BLaER1 treated with 17β-estradiol and CSF1 and Interleukin-3, amounts not matched to agents 10 nM and 100 nM (cell line): ENCODE data around the gene ARHGEF6.

Experiments
- H3K27ac ChIP-seq, 11 experiments: shearing (Covaris generic); formaldehyde crosslinking; 2 replicates each; pipeline ENCODE4 v1.8.1; 2022
- H3K27me3 ChIP-seq, 11 experiments: shearing (Covaris generic); formaldehyde crosslinking; 2 replicates each; pipeline ENCODE4 v1.8.1; 2022
- H3K36me3 ChIP-seq, 11 experiments: shearing (Covaris generic); formaldehyde crosslinking; 2 replicates each; pipeline ENCODE4 v1.8.1; 2022
- H3K4me1 ChIP-seq, 10 experiments: shearing (Covaris generic); formaldehyde crosslinking; 2 replicates each; pipeline ENCODE4 v1.8.1; 2022
- H3K4me2 ChIP-seq, 11 experiments: shearing (Covaris generic); formaldehyde crosslinking; 2 replicates each; pipeline ENCODE4 v1.8.1; 2022
- H3K4me3 ChIP-seq, 10 experiments: shearing (Covaris generic); formaldehyde crosslinking; 2 replicates each; pipeline ENCODE4 v1.8.1; 2022
- H3K9ac ChIP-seq, 11 experiments: shearing (Covaris generic); formaldehyde crosslinking; 2 replicates each; pipeline ENCODE4 v1.8.1; 2022
- H3K9me3 ChIP-seq, 11 experiments: shearing (Covaris generic); formaldehyde crosslinking; replicated peaks in 1 of 11; 2 replicates each; pipeline ENCODE4 v1.8.1; 2022
- H4K20me1 ChIP-seq, 11 experiments: shearing (Covaris generic); formaldehyde crosslinking; 2 replicates each; pipeline ENCODE4 v1.8.1; 2022
- Cebpa-rat ChIP-seq, 11 experiments: shearing (Covaris generic); IDR thresholded peaks; 2 replicates each; pipeline ENCODE4 v1.8.1; 2022

The ARHGEF6 gene

GRCh38 chrX:136667446-136668168 lies 113.1 kb downstream of the ARHGEF6 start:
- Histone ChIP-seq H3K9ac (no peak overlapping the region), H3K4me1 (peaks cover 8 to 37% (median 21%) of the 10 kb centered on the region in 10 experiments; a peak in 19 of 20 replicates), H3K4me3 (no peak overlapping the region), H3K36me3 (peaks cover 0 to 66% (median 39%) of the 10 kb centered on the region in 11 experiments; a peak in 16 of 22 replicates), H3K4me2 (peak overlapping the region in 2 of 11 experiments; percentile 48 to 68; a peak in 3 of 22 replicates), H3K9me3 (peaks cover 13 to 32% (median 23%) of the 10 kb centered on the region in 11 experiments), H3K27ac (0 out of 22 replicates have a peak overlapping the region, but pooled peaks of 1 of the 11 experiments have one; percentile 56), H3K27me3 (peaks cover 69 to 96% (median 92%) of the 10 kb centered on the region in 11 experiments), H4K20me1 (no peaks in the 10 kb centered on the region; a peak in 2 of 22 replicates)
- no peak for TF ChIP-seq Cebpa-rat (IDR thresholded peaks at IDR 0.05)

- H3K4me2 ChIP-seq, result peak overlapping the region; percentile 26 to 68 (median 51); a peak in 19 of 22 replicates
Measured at GRCh38 chrX:136666088-136666487, 114.6 kb downstream of the ARHGEF6 start.

GRCh38 chrX:136665258-136665900 lies 115.4 kb downstream of the ARHGEF6 start:
- Histone ChIP-seq H3K36me3 (peaks cover 0 to 48% (median 28%) of the 10 kb centered on the region in 11 experiments; a peak in 16 of 22 replicates), H3K4me1 (peaks cover 8 to 37% (median 21%) of the 10 kb centered on the region in 10 experiments; a peak in 19 of 20 replicates), H3K27me3 (peaks cover 72 to 96% (median 92%) of the 10 kb centered on the region in 11 experiments), H3K9ac (peak overlapping the region in 3 of 11 experiments; percentile 0 to 47 (median 41); a peak in 4 of 22 replicates), H3K27ac (peak overlapping the region in 8 of 11 experiments; percentile 4 to 68 (median 48); a peak in 12 of 22 replicates), H3K9me3 (peaks cover 13 to 32% (median 23%) of the 10 kb centered on the region in 11 experiments), H3K4me2 (peak overlapping the region in 8 of 11 experiments; percentile 38 to 68 (median 62); a peak in 15 of 22 replicates), H4K20me1 (no peaks in the 10 kb centered on the region; a peak in 2 of 22 replicates), H3K4me3 (no peak overlapping the region)
- no peak for TF ChIP-seq Cebpa-rat (IDR thresholded peaks at IDR 0.05)

More at GRCh38 chrX:136666088-136666487, 114.6 kb downstream of the ARHGEF6 start:
- H4K20me1 ChIP-seq, result no peaks in the 10 kb centered on the region; a peak in 2 of 22 replicates
- peak overlapping the region in 8 of 11 experiments; percentile 4 to 68 (median 48); a peak in 12 of 22 replicates for H3K27ac ChIP-seq
- 0 out of 20 replicates have a peak overlapping the region, but pooled peaks of 1 of the 10 experiments have one; percentile 18 for H3K4me3 ChIP-seq
- peaks cover 0 to 51% (median 31%) of the 10 kb centered on the region in 11 experiments; a peak in 16 of 22 replicates for H3K36me3 ChIP-seq
- peak overlapping the region in 3 of 11 experiments; percentile 10 to 41 (median 17); a peak in 2 of 22 replicates for H3K9ac ChIP-seq
- TF ChIP-seq Cebpa-rat (IDR thresholded peaks at IDR 0.05), result no peak
- H3K27me3 ChIP-seq, result peaks cover 72 to 96% (median 92%) of the 10 kb centered on the region in 11 experiments
- peaks cover 8 to 37% (median 21%) of the 10 kb centered on the region in 10 experiments; a peak in 19 of 20 replicates for H3K4me1 ChIP-seq
- H3K9me3 ChIP-seq, result peaks cover 13 to 32% (median 23%) of the 10 kb centered on the region in 11 experiments

- Histone ChIP-seq H3K27me3 (peaks cover 74 to 96% (median 93%) of the 10 kb centered on the region in 11 experiments), H3K4me1 (peaks cover 10 to 37% (median 23%) of the 10 kb centered on the region in 10 experiments; a peak in 19 of 20 replicates), H3K9me3 (peaks cover 13 to 32% (median 23%) of the 10 kb centered on the region in 11 experiments), H3K4me2 (no peak overlapping the region), H3K4me3 (no peak overlapping the region), H3K27ac (no peak overlapping the region), H3K36me3 (peaks cover 0 to 34% (median 12%) of the 10 kb centered on the region in 11 experiments; a peak in 13 of 22 replicates), H3K9ac (no peak overlapping the region), H4K20me1 (no peaks in the 10 kb centered on the region; a peak in 2 of 22 replicates)
- no peak for TF ChIP-seq Cebpa-rat (IDR thresholded peaks at IDR 0.05)
Measured at GRCh38 chrX:136662976-136663375, 117.8 kb downstream of the ARHGEF6 start.

DNA sequence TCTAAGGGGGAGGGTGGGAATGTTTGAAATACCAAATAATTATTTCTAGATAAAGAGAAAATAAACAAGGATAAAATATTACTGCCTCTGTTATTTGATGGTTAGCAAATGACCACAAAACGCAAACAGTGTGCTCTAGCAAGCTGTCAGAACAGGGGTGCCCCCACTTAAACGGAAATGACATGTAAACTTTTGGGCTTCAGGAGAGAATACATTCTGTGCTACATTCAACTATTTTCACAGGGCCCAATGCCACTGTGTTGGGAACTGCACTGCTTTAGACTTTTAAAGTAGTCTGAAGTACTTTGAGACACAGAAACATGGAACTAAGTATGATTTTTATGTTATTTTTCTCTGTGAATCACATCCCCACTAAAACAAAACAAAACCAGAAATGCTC lies 118.6 kb downstream of the ARHGEF6 start:
- Histone ChIP-seq H4K20me1 (no peaks in the 10 kb centered on the region), H3K9me3 (peaks cover 15 to 32% (median 23%) of the 10 kb centered on the region in 11 experiments), H3K4me1 (peaks cover 10 to 28% (median 21%) of the 10 kb centered on the region in 10 experiments; a peak in 19 of 20 replicates), H3K9ac (no peak overlapping the region), H3K4me2 (no peak overlapping the region), H3K4me3 (no peak overlapping the region), H3K27me3 (peaks cover 74 to 96% (median 93%) of the 10 kb centered on the region in 11 experiments), H3K27ac (no peak overlapping the region), H3K36me3 (peaks cover 0 to 25% (median 4%) of the 10 kb centered on the region in 11 experiments; a peak in 7 of 22 replicates)
- TF ChIP-seq Cebpa-rat (IDR thresholded peaks at IDR 0.05), result no peak

GRCh38 chrX:136660896-136661295 lies 119.8 kb downstream of the ARHGEF6 start:
- no peak overlapping the region for H3K4me2 ChIP-seq
- no peak overlapping the region for H3K4me3 ChIP-seq
- TF ChIP-seq Cebpa-rat (IDR thresholded peaks at IDR 0.05), result no peak
- H4K20me1 ChIP-seq, result no peaks in the 10 kb centered on the region
- peaks cover 82 to 96% (median 93%) of the 10 kb centered on the region in 11 experiments for H3K27me3 ChIP-seq
- peaks cover 0 to 14% (median 4%) of the 10 kb centered on the region in 11 experiments; a peak in 5 of 22 replicates for H3K36me3 ChIP-seq
- peaks cover 3 to 16% (median 11%) of the 10 kb centered on the region in 10 experiments; a peak in 15 of 20 replicates for H3K4me1 ChIP-seq
- peaks cover 15 to 24% (median 20%) of the 10 kb centered on the region in 11 experiments for H3K9me3 ChIP-seq
- H3K9ac ChIP-seq, result no peak overlapping the region
- no peak overlapping the region for H3K27ac ChIP-seq

DNA sequence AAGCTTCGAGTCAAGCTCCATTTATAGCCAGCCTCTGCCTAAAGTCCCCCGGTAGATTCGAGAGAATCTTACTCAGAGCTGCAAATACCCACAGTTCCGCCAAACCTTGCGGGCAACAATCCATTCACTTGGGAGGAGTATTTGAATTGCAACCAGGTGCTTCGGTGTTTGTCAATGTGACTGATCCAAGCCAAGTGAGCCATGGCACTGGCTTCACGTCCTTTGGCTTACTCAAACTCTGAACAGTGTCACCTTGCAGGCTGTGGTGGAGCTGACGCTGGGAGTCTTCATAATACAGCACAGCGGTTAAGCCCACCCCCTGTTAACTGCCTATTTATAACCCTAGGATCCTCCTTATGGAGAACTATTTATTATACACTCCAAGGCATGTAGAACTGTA lies 121.6 kb downstream of the ARHGEF6 start:
- Histone ChIP-seq H3K36me3 (peaks cover 0 to 4% (median 0%) of the 10 kb centered on the region in 11 experiments; a peak in 2 of 22 replicates), H3K4me1 (peaks cover 0 to 9% (median under 1%) of the 10 kb centered on the region in 10 experiments; a peak in 5 of 20 replicates)

GRCh38 chrX:136658151-136658550 lies 122.6 kb downstream of the ARHGEF6 start:
- H3K4me2 ChIP-seq, result peak overlapping the region in 6 of 11 experiments; percentile 19 to 55 (median 30); a peak in 10 of 22 replicates
- peaks cover 0 to 9% (median 0%) of the 10 kb centered on the region in 10 experiments; a peak in 4 of 20 replicates for H3K4me1 ChIP-seq
- H3K27me3 ChIP-seq, result peaks cover 95 to 99% (median 98%) of the 10 kb centered on the region in 11 experiments
- no peaks in the 10 kb centered on the region for H4K20me1 ChIP-seq
- H3K9ac ChIP-seq, result no peak overlapping the region
- H3K9me3 ChIP-seq, result peaks cover 0 to 7% (median 0%) of the 10 kb centered on the region in 11 experiments; a peak in 3 of 22 replicates
- no peaks in the 10 kb centered on the region for H3K36me3 ChIP-seq
- no peak for TF ChIP-seq Cebpa-rat (IDR thresholded peaks at IDR 0.05)
- H3K4me3 ChIP-seq, result no peak overlapping the region
- no peak overlapping the region for H3K27ac ChIP-seq

More for the DNA sequence above, 121.6 kb downstream of the ARHGEF6 start:
- Histone ChIP-seq H3K4me3 (no peak overlapping the region), H3K27ac (no peak overlapping the region), H3K9ac (no peak overlapping the region), H4K20me1 (no peaks in the 10 kb centered on the region), H3K27me3 (peaks cover 89 to 96% (median 94%) of the 10 kb centered on the region in 11 experiments), H3K9me3 (peaks cover 3 to 9% (median 4%) of the 10 kb centered on the region in 11 experiments; a peak in 18 of 22 replicates), H3K4me2 (no peak overlapping the region; a peak in 1 of 22 replicates)
- no peak for TF ChIP-seq Cebpa-rat (IDR thresholded peaks at IDR 0.05)
